PC-3 (cell line): ENCODE measurements around the gene CA10. TPM values are rescaled to one million over a fixed set of nuclear protein-coding genes. Genes with fewer than 3 reads are reported as not detected.

Source experiments
- ATAC-seq: fragments of 200-7000 bp; cut with Tn5 transposase; 2 replicates; pipeline ENCODE4 v1.9.1; 2020; ENCODE audit warnings: mild to moderate bottlenecking, moderate library complexity
- BruUV-seq: library from RNA; stranded (reverse); fragments of 400-500 nt; replicated peaks from 2 replicates; lab custom pipeline; 2021; lab: Mats Ljungman, UMichigan
- CTCF ChIA-PET: fragments of 300-600 bp; sonication (Branson Sonifier 250); formaldehyde crosslinking; loops from one replicate; lab custom pipeline; 2022; ENCODE audit warnings: antibody characterized with exemption; lab: Charles Lee
- POLR2A ChIA-PET: fragments of 300-600 bp; sonication (Branson Sonifier 250); formaldehyde crosslinking; loops from one replicate; lab custom pipeline; 2022; ENCODE audit warnings: antibody characterized with exemption; ENCODE audit not compliant: unreplicated experiment; lab: Charles Lee
- DNase-seq: peaks from one replicate; pipeline ENCODE4 v3.0.0-alpha.2; 2015
- H2AFZ ChIP-seq: fragments of 300-600 bp; sonication (generic); 2 replicates; pipeline ENCODE4 v1.6.0; 2016; ENCODE audit warnings: antibody characterized with exemption, low read length
- H3F3A ChIP-seq: fragments of 300-600 bp; sonication (generic); one replicate; pipeline ENCODE4 v1.6.0; 2017; ENCODE audit warnings: antibody characterized with exemption, low read length, control low read depth, mild to moderate bottlenecking; ENCODE audit not compliant: unreplicated experiment
- H3K27ac ChIP-seq: fragments of 300-600 bp; sonication (generic); 2 replicates; pipeline ENCODE4 v1.5.1; 2016; ENCODE audit warnings: mild to moderate bottlenecking, low read length
- H3K27me3 ChIP-seq: fragments of 300-600 bp; sonication (generic); 2 replicates; pipeline ENCODE4 v1.6.1; 2016; ENCODE audit warnings: low read length, mixed read lengths
- H3K36me3 ChIP-seq: fragments of 300-600 bp; sonication (generic); 2 replicates; pipeline ENCODE4 v1.6.1; 2016; ENCODE audit warnings: low read depth, mixed run types, low read length, mixed read lengths
- H3K4me1 ChIP-seq: fragments of 300-600 bp; sonication (generic); 2 replicates; pipeline ENCODE4 v1.5.1; 2016; ENCODE audit warnings: low read length; ENCODE audit not compliant: insufficient read depth
- H3K4me2 ChIP-seq: fragments of 300-600 bp; sonication (generic); 2 replicates; pipeline ENCODE4 v1.6.0; 2016; ENCODE audit warnings: low read length
- H3K4me3 ChIP-seq: fragments of 300-600 bp; sonication (generic); 2 replicates; pipeline ENCODE4 v1.5.1; 2016; ENCODE audit warnings: mild to moderate bottlenecking, low read length, mixed read lengths
- H3K79me2 ChIP-seq: fragments of 300-600 bp; sonication (generic); 2 replicates; pipeline ENCODE4 v1.6.1; 2017; ENCODE audit warnings: low read length, mixed read lengths
- H3K9ac ChIP-seq: fragments of 300-600 bp; sonication (generic); 2 replicates; pipeline ENCODE4 v1.6.0; 2016; ENCODE audit warnings: mild to moderate bottlenecking, low read length
- H3K9me2 ChIP-seq: fragments of 300-600 bp; sonication (generic); replicated peaks from 2 replicates; pipeline ENCODE4 v1.6.1; 2016; ENCODE audit warnings: mixed run types, low read length, mixed read lengths
- H3K9me3 ChIP-seq: fragments of 300-600 bp; sonication (generic); 2 replicates; pipeline ENCODE4 v1.6.1; 2016; ENCODE audit warnings: low read length, mixed read lengths
- H4K20me1 ChIP-seq: fragments of 300-600 bp; sonication (generic); 2 replicates; pipeline ENCODE4 v1.6.1; 2016; ENCODE audit warnings: low read length, mixed read lengths
- EZH2 ChIP-seq: fragments of 300-600 bp; sonication (generic); IDR thresholded peaks from one replicate; pipeline ENCODE4 v1.6.1; 2017; ENCODE audit warnings: antibody characterized with exemption, mild to moderate bottlenecking, low read length; ENCODE audit not compliant: unreplicated experiment
- EZH2phosphoT487 ChIP-seq: fragments of 300-600 bp; sonication (generic); IDR thresholded peaks from 2 replicates; pipeline ENCODE4 v1.6.1; 2018; ENCODE audit warnings: mild to moderate bottlenecking, antibody characterized with exemption, low read length, borderline replicate concordance
- intact Hi-C: fragments of 100-400 bp; cut with micrococcal nuclease; formaldehyde crosslinking; loops from 2 replicates; pipeline ENCODE4 v1.9.0; 2023
- total RNA-seq: library from RNA; depleted of rRNA; stranded (reverse); fragments of >200 nt; gene quantifications from 2 replicates; pipeline ENCODE4 v1.2.3, GENCODE V29; 2014
- TF ChIP-seq, protein P1 (sequence below): fragments of 300-600 bp; sonication (generic); conservative IDR thresholded peaks from 2 replicates; pipeline ENCODE4 v1.5.1; 2017; ENCODE audit warnings: antibody characterized with exemption, low read depth, mild to moderate bottlenecking, low read length

CA10 gene
- total RNA-seq, 1 experiment from 2014 or later, result not detected

DNA sequence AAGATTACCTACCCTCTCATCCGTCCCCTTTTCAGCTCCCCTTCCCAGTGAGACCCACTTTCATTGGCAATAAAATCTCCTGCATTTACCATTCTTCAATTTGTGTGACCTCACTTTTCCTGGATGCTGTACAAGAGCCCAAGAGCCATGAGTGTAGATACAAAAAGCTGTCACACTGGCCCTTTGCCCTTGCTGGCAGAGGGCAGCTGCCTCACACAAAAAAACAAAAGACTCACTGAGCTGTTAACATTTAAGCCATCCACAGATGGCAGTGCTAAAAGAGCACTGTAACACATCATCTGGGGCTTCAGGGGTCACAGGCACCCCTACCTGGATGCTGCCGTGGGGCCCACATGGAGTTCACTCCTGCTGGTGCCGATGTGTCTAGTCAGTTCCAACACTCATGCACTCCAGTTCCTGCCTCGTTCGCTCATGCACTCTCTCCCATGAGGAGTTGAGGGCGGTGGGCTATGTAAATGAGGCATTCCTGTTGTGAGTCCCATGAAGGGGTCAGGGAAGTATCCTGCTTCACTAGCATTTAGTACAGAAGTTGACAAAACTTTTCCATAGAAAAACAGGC, 123.1 kb downstream of the CA10 start:
- intact Hi-C loops, result no loop called here
- CTCF ChIA-PET, result no interaction called here

DNA sequence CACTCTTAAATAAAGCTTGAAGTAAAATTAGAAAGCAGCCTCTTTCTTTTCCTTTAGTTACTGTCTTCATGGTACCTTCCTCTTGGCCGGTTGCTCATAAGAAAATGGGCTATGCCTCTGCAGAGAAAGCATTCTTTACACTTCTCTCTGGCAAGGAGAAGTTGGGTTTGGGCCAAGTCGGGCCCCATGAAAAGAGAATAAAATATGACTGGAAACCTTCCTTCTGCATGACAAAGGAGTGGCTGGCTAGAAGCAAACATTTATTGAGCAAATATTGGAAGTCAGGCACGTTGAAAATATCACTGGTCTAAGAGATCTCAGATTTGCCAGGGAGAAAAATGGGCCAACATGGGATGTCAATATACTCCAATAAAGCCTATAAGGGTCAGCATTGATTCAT, 126.1 kb downstream of the CA10 start:
- Histone ChIP-seq H3K9me2 (no peaks in the 10 kb centered on the region), H3F3A (no peaks in the 10 kb centered on the region), H3K4me2 (no peak overlapping the region), H4K20me1 (no peaks in the 10 kb centered on the region), H3K4me3 (no peak overlapping the region), H3K36me3 (no peaks in the 10 kb centered on the region), H2AFZ (no peak overlapping the region), H3K79me2 (no peaks in the 10 kb centered on the region), H3K9ac (no peak overlapping the region), H3K27ac (no peak overlapping the region), H3K4me1 (peaks cover 8% of the 10 kb centered on the region), H3K9me3 (peaks cover 5% of the 10 kb centered on the region; the same call in 1 of the 2 replicates), H3K27me3 (no peaks in the 10 kb centered on the region)
- ATAC-seq (no peak), DNase-seq (no peak)
- intact Hi-C loops, result no loop called here
- BruUV-seq, result no TSS peak
- CTCF ChIA-PET, result no interaction called here
- TF ChIP-seq EZH2, result no peak
- POLR2A ChIA-PET, result no interaction called here

More for the DNA sequence above, 123.1 kb downstream of the CA10 start:
- BruUV-seq, result no TSS peak
- POLR2A ChIA-PET, result no interaction called here
- peaks cover 9% of the 10 kb centered on the region; the same call in 1 of the 2 replicates for H3K9me3 ChIP-seq
- no peak overlapping the region for H2AFZ ChIP-seq
- H3K9me2 ChIP-seq, result no peaks in the 10 kb centered on the region
- no peaks in the 10 kb centered on the region for H3K27me3 ChIP-seq
- H3K36me3 ChIP-seq, result no peaks in the 10 kb centered on the region
- no peaks in the 10 kb centered on the region for H4K20me1 ChIP-seq
- no peak overlapping the region for H3K4me2 ChIP-seq
- TF ChIP-seq, protein P1, sequence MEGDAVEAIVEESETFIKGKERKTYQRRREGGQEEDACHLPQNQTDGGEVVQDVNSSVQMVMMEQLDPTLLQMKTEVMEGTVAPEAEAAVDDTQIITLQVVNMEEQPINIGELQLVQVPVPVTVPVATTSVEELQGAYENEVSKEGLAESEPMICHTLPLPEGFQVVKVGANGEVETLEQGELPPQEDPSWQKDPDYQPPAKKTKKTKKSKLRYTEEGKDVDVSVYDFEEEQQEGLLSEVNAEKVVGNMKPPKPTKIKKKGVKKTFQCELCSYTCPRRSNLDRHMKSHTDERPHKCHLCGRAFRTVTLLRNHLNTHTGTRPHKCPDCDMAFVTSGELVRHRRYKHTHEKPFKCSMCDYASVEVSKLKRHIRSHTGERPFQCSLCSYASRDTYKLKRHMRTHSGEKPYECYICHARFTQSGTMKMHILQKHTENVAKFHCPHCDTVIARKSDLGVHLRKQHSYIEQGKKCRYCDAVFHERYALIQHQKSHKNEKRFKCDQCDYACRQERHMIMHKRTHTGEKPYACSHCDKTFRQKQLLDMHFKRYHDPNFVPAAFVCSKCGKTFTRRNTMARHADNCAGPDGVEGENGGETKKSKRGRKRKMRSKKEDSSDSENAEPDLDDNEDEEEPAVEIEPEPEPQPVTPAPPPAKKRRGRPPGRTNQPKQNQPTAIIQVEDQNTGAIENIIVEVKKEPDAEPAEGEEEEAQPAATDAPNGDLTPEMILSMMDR, result no peak
- TF ChIP-seq EZH2phosphoT487, result no peak
- TF ChIP-seq EZH2, result no peak
- H3F3A ChIP-seq, result no peaks in the 10 kb centered on the region
- no peak overlapping the region for H3K4me3 ChIP-seq
- H3K9ac ChIP-seq, result no peak overlapping the region
- no peaks in the 10 kb centered on the region for H3K4me1 ChIP-seq
- no peak for DNase-seq
- no peaks in the 10 kb centered on the region for H3K79me2 ChIP-seq
- no peak overlapping the region for H3K27ac ChIP-seq
- no peak for ATAC-seq

DNA sequence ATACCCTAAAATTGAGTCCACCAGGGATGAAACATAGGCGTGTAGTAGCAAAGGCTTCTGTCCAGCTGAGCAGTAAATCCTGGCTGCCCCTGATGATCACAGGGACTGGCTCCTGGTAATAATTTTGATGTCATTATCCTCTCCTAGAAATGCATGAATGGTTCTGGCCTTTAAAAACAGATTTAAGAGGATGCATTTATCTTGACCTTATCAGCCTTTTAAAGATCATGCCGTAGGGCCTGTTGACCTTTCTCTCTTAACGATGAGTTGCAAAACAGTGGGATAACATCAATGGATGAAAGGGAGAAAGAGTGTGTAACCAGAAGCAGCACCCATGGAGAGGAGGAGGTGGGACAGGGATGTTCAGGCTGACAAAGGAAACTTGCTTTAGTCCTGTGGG, 128.5 kb downstream of the CA10 start:
- Histone ChIP-seq H3K27ac (no peak overlapping the region), H3K9ac (no peak overlapping the region), H4K20me1 (no peaks in the 10 kb centered on the region), H3K36me3 (no peaks in the 10 kb centered on the region), H3K4me1 (peaks cover 14% of the 10 kb centered on the region), H3F3A (no peaks in the 10 kb centered on the region), H2AFZ (no peak overlapping the region), H3K79me2 (no peaks in the 10 kb centered on the region), H3K9me3 (peaks cover 5% of the 10 kb centered on the region; the same call in 1 of the 2 replicates), H3K9me2 (no peaks in the 10 kb centered on the region), H3K4me3 (no peak overlapping the region), H3K4me2 (no peak overlapping the region), H3K27me3 (no peaks in the 10 kb centered on the region)
- TF ChIP-seq, protein P1, result no peak
- TF ChIP-seq EZH2phosphoT487 (no peak), EZH2 (no peak)
- BruUV-seq, result no TSS peak
- ChIA-PET POLR2A (no interaction called here), CTCF (no interaction called here)
- intact Hi-C loops, result no loop called here
- no peak for DNase-seq
- ATAC-seq, result no peak
